HEK293 (cell line): ENCODE measurements around the gene BCL2.

ENCODE experiments used
- ATF2 ChIP-seq: fragments of 450-650 bp; formaldehyde crosslinking; IDR thresholded peaks from 2 replicates; pipeline ENCODE4 v1.5.1; 2016; ENCODE audit warnings: missing biosample characterization, missing genetic modification characterization, low read depth
- CTCF ChIP-seq: fragments of 450-650 bp; formaldehyde crosslinking; IDR thresholded peaks from 2 replicates; pipeline ENCODE4 v1.5.1; 2016; ENCODE audit warnings: missing biosample characterization, missing genetic modification characterization
- ZBTB1 ChIP-seq: fragments of 450-650 bp; formaldehyde crosslinking; IDR thresholded peaks from 2 replicates; pipeline ENCODE4 v1.5.1; 2016; ENCODE audit warnings: missing biosample characterization, missing genetic modification characterization
- ZBTB21 ChIP-seq: fragments of 450-650 bp; formaldehyde crosslinking; IDR thresholded peaks from 2 replicates; pipeline ENCODE4 v1.5.1; 2017; ENCODE audit warnings: missing biosample characterization, missing genetic modification characterization
- ZNF449 ChIP-seq: fragments of 450-650 bp; formaldehyde crosslinking; IDR thresholded peaks from 2 replicates; pipeline ENCODE4 v1.5.1; 2017; ENCODE audit warnings: missing biosample characterization, mild to moderate bottlenecking, missing genetic modification characterization, moderate library complexity

- TF ChIP-seq ZBTB21 (tag by site-specific recombination) = no peak
- TF ChIP-seq CTCF (tag by site-specific recombination) = no peak
- TF ChIP-seq ZBTB1 (tag by site-specific recombination) = no peak
- no peak for TF ChIP-seq ATF2 (tag by site-specific recombination)
- TF ChIP-seq ZNF449 (tag by site-specific recombination) = no peak
These were observed 26.5 kb upstream of the BCL2 start for GRCh38 chr18:63346031-63346430.
